Dedifferentiated amniotic fluid mesenchymal stem cell (primary cell): ENCODE results near the gene UGT1A8.

Experiments used
- DNase-seq: peaks from one replicate; pipeline ENCODE4 v3.0.0-alpha.2; 2016; ENCODE audit errors: extremely low spot score

The UGT1A8 gene

GRCh38 chr2:233764264-233764663 lies 146.8 kb downstream of the UGT1A8 start:
- DNase-seq: peak; percentile 36

- no peak for DNase-seq
Measured at GRCh38 chr2:233764761-233765160, 147.3 kb downstream of the UGT1A8 start.

GRCh38 chr2:233766416-233766815 lies 149.0 kb downstream of the UGT1A8 start:
- no peak for DNase-seq

- no peak for DNase-seq
Measured at GRCh38 chr2:233768076-233768475, 150.6 kb downstream of the UGT1A8 start.

- no peak for DNase-seq
Measured at GRCh38 chr2:233769260-233769659, 151.8 kb downstream of the UGT1A8 start.

- DNase-seq: no peak
Measured at GRCh38 chr2:233772153-233772552, 154.7 kb downstream of the UGT1A8 start.

GRCh38 chr2:233772583-233772982 lies 155.2 kb downstream of the UGT1A8 start:
- DNase-seq: no peak

- no peak for DNase-seq
Measured at GRCh38 chr2:233773854-233774253, 156.4 kb downstream of the UGT1A8 start.

- DNase-seq: no peak
Measured at GRCh38 chr2:233775414-233775813, 158.0 kb downstream of the UGT1A8 start.

- DNase-seq: no peak
Measured at GRCh38 chr2:233778030-233778429, 160.6 kb downstream of the UGT1A8 start, which contains the start of gene MROH2A. TSS of gene MROH2A (plus strand) at chr2:233778330. CDS start at chr2:233779359, 1,029 bp downstream.

- no peak for DNase-seq
Measured at GRCh38 chr2:233779722-233780121, 162.3 kb downstream of the UGT1A8 start.

GRCh38 chr2:233780771-233781170 lies 163.3 kb downstream of the UGT1A8 start:
- DNase-seq: no peak

GRCh38 chr2:233789554-233789953 lies 172.1 kb downstream of the UGT1A8 start:
- no peak for DNase-seq

- DNase-seq: no peak
Measured at GRCh38 chr2:233791151-233791882, 173.9 kb downstream of the UGT1A8 start.

- DNase-seq: no peak
Measured at GRCh38 chr2:233791883-233792329, 174.5 kb downstream of the UGT1A8 start.

GRCh38 chr2:233792720-233793119 lies 175.3 kb downstream of the UGT1A8 start:
- DNase-seq: no peak

- no peak for DNase-seq
Measured at GRCh38 chr2:233793465-233794127, 176.2 kb downstream of the UGT1A8 start.

GRCh38 chr2:233794128-233794658 lies 176.8 kb downstream of the UGT1A8 start:
- no peak for DNase-seq

GRCh38 chr2:233795735-233796171 lies 178.3 kb downstream of the UGT1A8 start:
- DNase-seq: no peak

GRCh38 chr2:233796254-233796653 lies 178.8 kb downstream of the UGT1A8 start:
- DNase-seq: no peak

- no peak for DNase-seq
Measured at GRCh38 chr2:233798335-233799086, 181.1 kb downstream of the UGT1A8 start.

- DNase-seq: no peak
Measured at GRCh38 chr2:233799087-233799665, 181.7 kb downstream of the UGT1A8 start.
